GM19240 (cell line): ENCODE measurements around the gene KIAA1328.
"Not testable (repeated sequence)": the region's sequence is repeated elsewhere in the genome, so short reads cannot be mapped to it uniquely, and the experiment has no call there.

Source experiments
- DNase-seq: peaks from one replicate; pipeline ENCODE4 v3.0.0; 2011; ENCODE audit warnings: low spot score; ENCODE audit not compliant: insufficient read length

Gene KIAA1328

DNA sequence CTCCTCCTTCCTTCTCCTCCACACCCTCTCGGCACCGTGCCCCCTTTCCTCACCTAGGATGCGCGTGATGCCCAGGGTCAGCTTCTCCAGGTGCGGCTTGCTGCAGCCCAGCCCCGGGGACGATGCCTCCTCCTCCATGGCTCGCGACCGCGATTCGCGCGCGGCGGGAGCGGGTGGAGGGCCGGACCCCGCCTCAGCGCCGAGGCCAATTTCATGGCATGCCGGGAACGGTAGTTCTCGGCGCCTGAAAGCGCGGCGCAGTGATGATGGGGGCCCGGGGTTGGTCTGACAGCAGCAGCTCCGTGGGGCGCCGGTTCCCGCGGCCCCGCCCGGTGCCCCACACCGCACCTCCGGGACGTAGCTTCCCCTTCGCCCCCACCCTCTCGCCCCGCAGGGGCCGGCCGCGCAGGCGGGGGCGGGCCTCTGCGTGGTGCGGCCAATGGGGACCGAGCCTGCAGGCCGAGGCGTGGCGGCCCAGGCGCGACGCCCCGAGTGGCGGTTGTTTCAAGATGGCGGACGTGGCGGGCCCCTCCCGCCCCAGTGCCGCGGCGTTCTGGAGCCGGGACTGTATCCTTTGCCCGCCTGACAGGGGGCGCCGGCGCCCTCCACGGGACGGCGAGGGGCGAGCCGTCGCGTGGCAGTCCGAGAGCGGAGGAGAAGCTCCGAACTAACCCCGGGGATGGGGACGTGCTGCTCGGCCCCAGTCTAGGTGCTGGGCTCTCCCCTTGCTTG lies at the start of gene KIAA1328, which contains the start of gene TPGS2:
KIAA1328 (plus strand) TSS at position 498 of the 732 bp plus-strand sequence; CDS start at position 510, 12 bp downstream.
TPGS2 (minus strand) TSS at position 373 of the 732 bp plus-strand sequence; CDS start at position 138, 235 bp downstream.
- DNase-seq, result peak; percentile 79

DNA sequence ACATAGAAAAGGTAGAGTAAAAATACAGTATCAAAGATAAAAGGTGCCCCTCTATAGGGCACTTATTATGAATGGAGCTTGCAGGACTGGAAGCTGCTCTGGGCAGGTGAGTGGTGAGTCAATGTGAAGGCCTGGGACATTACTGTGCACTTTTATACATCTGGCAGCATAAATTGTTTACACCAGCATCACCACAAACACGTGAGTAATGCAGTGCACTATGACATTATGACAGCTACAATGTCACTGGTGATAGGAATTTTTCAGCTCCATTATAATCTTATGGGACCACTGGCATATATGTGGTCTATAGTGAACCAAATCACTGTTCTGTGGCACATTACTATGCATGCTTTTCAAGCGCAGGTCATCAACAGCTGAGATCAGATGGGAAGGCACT lies 48.2 kb upstream of the KIAA1328 start:
- no peak for DNase-seq

DNA sequence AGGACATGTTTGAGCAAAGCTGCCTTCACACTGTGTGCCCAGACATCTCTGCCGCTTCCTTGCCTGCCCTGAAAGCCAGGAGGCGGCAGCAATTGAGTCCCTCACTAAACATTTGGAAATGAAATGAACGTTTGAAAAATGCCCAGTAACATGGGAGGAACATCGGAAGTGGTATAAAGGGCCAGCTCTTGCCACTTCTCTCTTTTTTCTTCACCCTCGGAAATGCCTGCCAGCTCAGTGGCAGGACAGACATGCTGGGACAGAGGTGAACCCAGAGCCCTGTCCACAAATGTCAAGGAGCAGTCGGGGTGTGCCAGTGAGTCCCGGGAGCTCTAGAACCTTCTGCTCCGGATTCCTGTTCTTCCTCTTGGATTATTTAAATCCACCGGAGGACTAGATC lies 46.2 kb upstream of the KIAA1328 start:
- no peak for DNase-seq

DNA sequence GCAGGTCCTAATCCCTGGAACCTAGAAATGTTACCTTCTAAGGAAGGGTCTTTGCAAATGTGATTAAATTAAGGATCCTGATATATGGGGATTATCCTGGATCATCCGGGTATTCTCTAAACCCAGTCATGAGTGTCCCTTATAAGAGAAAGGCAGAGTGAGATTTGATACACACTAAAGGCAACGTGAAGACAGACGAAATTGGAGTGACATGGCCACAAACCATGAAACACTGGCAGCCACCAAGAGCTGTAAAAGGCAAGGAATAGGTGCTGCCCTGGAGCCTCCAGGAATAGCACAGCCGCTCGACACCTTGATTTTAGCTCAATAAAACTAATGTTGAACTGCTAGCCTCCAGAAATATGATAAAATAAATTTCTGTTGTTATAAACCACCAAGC lies 45.1 kb upstream of the KIAA1328 start:
- no peak for DNase-seq

DNA sequence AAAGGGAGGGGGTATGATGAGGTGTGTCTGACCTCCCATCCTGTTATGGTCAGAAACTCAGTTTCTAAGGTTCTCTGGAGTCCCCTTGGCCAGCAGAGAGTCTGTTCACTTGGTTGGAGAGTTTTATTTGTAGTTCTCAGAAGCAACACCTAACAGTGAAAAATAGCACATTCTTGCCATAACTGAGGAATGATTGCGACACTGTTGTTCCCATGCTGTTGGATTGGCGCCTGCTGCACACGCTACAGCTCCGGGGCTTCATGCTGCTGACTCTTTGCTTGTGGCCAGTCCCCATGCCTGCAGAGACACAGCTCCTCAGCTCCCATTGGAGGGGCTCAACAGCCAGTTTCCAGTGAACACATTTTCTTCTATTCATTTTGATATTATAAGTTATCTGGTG lies 42.2 kb upstream of the KIAA1328 start:
- DNase-seq, result no peak

DNA sequence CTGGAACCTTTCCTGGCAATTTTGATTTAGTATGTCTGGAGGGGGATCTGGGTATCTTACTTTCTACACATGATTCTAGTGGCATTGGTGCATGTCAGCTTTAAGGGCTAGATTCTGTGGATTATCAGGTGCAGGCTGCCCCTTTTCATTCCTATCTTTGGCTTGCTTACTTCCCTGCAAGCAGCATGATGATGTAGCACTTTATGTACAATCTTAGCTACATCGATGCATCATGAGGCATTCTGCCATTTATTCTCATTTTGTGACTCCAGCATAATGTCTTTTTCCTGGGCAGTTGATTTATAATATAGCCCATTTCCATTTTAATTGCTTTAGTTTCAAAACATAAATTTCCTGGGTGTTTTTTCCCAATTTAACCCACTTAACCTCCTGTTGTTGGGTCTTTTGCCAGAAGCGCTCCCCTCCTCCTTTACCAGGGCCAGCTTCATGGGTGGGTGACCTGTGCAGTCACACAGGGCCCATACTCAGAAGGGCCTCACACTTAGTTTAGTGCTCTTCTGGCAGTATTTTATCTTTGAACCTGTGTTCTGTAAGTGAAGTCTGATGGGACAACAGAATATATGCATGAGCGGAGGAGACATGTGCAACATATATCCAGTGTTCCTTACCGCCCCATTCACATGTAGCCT lies 36.2 kb upstream of the KIAA1328 start:
- DNase-seq, result no peak

- no peak for DNase-seq
These were observed 30.0 kb upstream of the KIAA1328 start for GRCh38 chr18:36798738-36799473.

- DNase-seq, result no peak
These were observed 23.8 kb upstream of the KIAA1328 start for GRCh38 chr18:36805105-36805504.

GRCh38 chr18:36808681-36809080 lies 20.2 kb upstream of the KIAA1328 start:
- DNase-seq, result no peak

GRCh38 chr18:36809590-36810381 lies 19.1 kb upstream of the KIAA1328 start:
- DNase-seq, result peak; percentile 42

DNA sequence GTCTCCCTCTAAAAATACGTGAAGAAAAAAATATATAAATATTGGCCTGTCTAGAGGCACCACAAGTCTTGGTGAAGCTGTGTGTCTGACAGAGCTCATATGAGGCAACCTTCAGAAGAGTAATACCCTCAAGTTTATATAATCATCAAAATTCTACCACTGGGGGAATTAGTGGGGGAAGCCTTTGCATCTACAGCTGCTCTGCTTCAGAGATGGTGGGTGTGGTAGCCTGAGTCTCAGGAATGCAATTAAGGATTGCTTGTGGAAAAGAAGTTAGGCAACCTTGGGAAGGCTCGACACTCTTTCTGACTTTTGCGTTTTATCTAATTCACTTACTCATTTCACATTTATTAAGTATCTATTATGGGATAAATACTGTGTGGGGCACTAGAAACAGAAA lies 17.5 kb upstream of the KIAA1328 start:
- DNase-seq, result no peak

GRCh38 chr18:36811955-36812354 lies 17.0 kb upstream of the KIAA1328 start:
- no peak for DNase-seq

GRCh38 chr18:36812678-36813077 lies 16.2 kb upstream of the KIAA1328 start:
- no peak for DNase-seq

DNA sequence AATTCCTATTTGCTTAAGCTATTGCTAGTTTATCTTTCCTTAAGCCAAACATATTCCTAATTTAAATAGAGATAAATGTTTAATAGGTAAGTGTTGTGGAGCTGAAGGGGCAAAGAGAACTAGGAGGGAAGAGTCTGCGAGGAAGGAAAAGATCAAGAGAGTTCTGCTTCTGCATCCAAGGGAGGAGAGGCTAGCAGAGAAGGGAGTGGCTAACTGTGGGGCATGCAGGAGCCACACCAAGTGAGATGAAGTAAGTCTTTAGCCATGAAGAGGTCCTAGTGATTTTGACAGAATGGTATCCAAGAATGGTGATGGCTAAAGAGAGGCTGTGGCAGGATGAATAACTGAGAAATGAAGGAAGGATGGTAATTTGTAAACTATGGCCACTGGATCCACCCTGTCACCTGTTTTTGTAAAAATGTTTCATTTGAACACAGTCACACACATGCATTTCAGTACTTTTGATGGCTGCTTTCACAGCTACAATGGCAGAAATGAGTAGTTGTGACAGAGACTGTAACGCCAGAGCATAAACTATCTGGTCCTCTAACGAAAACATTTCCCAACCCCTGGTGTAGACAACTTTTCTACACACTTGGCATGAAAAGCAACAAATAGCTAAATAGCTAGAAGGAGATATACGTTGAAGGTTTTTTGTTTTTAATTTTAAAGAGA lies 15.7 kb upstream of the KIAA1328 start:
- no peak for DNase-seq

GRCh38 chr18:36813824-36814223 lies 15.1 kb upstream of the KIAA1328 start:
- no peak for DNase-seq

DNA sequence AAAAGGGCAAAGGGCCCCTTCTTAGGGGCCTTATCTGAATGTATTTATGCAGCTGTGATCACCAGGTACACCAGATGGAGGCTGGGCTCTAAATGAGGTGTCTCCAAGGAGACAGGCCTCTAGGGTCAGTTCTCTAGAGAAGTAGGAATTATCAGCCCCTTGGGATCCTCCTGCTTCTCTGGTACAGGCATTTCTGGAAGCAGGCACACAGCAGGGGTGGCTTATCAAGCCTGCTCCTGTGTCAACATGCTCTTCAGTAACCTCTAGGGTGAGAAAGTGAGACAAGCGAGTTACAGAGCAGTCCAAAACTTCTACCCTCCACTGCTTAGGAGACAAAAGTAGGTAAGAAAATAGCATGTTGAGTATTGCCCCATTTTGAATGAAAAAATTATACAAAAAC lies 13.9 kb upstream of the KIAA1328 start:
- DNase-seq, result no peak

GRCh38 chr18:36816096-36816495 lies 12.8 kb upstream of the KIAA1328 start:
- not testable (repeated sequence) for DNase-seq

DNA sequence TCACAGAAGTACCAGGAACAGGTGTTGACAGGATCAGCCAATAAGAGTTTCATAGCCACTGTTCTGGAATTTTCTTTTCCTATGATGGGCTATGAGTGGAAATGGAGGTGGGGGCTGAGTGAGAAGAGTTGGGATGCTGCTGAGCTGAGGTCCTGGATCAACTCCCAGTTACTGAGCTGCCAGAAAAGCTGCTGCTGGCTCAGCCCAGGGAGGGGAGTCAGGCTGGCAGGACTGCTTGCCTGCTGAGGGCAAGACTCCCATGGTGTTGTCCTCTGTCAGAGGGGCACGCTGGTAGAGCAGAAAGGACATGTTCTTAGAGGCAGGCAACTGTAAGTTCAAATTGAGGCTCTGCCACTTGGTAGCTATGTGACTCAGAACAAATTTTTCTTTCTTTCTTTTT lies 11.9 kb upstream of the KIAA1328 start:
- DNase-seq, result no peak

- no peak for DNase-seq
These were observed 10.3 kb upstream of the KIAA1328 start for GRCh38 chr18:36818652-36819051.

DNA sequence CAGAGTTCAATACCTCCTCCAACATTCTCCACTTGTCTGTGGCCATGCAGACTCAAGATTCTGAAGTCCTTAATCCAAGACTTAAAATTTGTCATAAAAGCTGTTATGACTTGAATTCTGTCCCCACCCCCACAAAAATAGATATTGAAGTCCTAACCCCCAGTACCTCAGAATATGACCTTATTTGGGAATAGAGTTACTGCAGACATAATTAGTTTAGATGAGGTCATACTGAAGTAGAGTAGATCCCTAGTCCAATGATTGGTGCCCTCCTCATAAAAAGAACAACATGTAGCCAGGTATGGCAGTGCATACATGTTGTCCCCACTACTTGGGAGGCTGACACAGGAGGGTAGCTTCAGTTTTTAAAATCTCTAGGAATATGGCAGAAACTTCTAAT lies 9.3 kb upstream of the KIAA1328 start:
- no peak for DNase-seq

GRCh38 chr18:36821681-36822080 lies 7.2 kb upstream of the KIAA1328 start:
- no peak for DNase-seq
